ENCODE measurements around the gene CNGB1. TPM values are rescaled to one million over a fixed set of nuclear protein-coding genes. Genes with fewer than 3 reads are reported as not detected.

Gene CNGB1
- total and polyA plus RNA-seq, 4 donors: under 0.01 TPM; not detected in 2

- Histone ChIP-seq H3K4me3 (ENCODE audit: low read depth in 1 of 3, low read length in 3 of 3) (peak overlapping the region; percentile 60 to 92 (median 82)), H3K36me3 (ENCODE audit: control insufficient read depth in 4 of 4, insufficient read depth in 3 of 4, low read depth in 1 of 4, low read length in 3 of 4) (peaks cover 1 to 12% (median 6%) of the 10 kb centered on the region in 4 donors), H3K9ac (ENCODE audit: low read depth in 1 of 2, low read length in 2 of 2) (peak overlapping the region in 1 of 2 donors; percentile 41), H3K27me3 (ENCODE audit: control insufficient read depth in 4 of 4, insufficient read depth in 4 of 4, low read length in 3 of 4) (no peaks in the 10 kb centered on the region), H3K9me3 (ENCODE audit: control insufficient read depth in 4 of 4, low read length in 3 of 4) (no peaks in the 10 kb centered on the region), H3K4me1 (ENCODE audit: control insufficient read depth in 4 of 4, insufficient read depth in 4 of 4, low read length in 3 of 4) (peaks cover 13 to 29% (median 17%) of the 10 kb centered on the region in 4 donors), H3K27ac (ENCODE audit: low read depth in 1 of 2, low read length in 2 of 2) (peak overlapping the region in 1 of 2 donors; percentile 87)
- DNase-seq (ENCODE audit: low spot score): no peak
- WGBS: 35% methylated on average over 10 of the region's 10 CpGs
- TF ChIP-seq HNF4G (IDR thresholded peaks at IDR 0.05) (no peak), JUND (IDR thresholded peaks at IDR 0.05) (no peak), SP1 (IDR thresholded peaks at IDR 0.05) (no peak), YY1 (IDR thresholded peaks at IDR 0.05) (no peak), FOXA2 (IDR thresholded peaks at IDR 0.05) (no peak), RAD21 (IDR thresholded peaks at IDR 0.05) (no peak), NR2F2 (IDR thresholded peaks at IDR 0.05) (no peak), REST (IDR thresholded peaks at IDR 0.05) (no peak), FOXA1 (IDR thresholded peaks at IDR 0.05) (no peak), GABPA (IDR thresholded peaks at IDR 0.05 in 1 of 2, conservative IDR thresholded peaks at IDR 0.05 in 1 of 2) (no peak), RXRA (IDR thresholded peaks at IDR 0.05) (no peak), EGR1 (IDR thresholded peaks at IDR 0.05; ENCODE audit: low read depth in 2 of 2) (no peak), TAF1 (conservative IDR thresholded peaks at IDR 0.05) (no peak), ATF3 (IDR thresholded peaks at IDR 0.05) (no peak), ZBTB33 (IDR thresholded peaks at IDR 0.05) (no peak), HNF4A (conservative IDR thresholded peaks at IDR 0.05) (no peak)
Observed at GRCh38 chr16:58001781-58002415, 31.0 kb upstream of the CNGB1 start.

All from liver (tissue), 9 donors.